GM12891 (cell line): Measurements from ENCODE around the gene KPNA6.

ENCODE experiments used
- DNase-seq: peaks from one replicate; pipeline ENCODE4 v3.0.0; 2011; ENCODE audit warnings: low spot score; ENCODE audit not compliant: insufficient read length
- FAIRE-seq: peaks from 2 replicates; lab custom pipeline; 2011; peaks lifted over from hg19 to GRCh38; lab: Jason Lieb, UNC
- PAX5 ChIP-seq: IDR thresholded peaks from 2 replicates; pipeline ENCODE4 v1.6.1; 2011; ENCODE audit warnings: low read length, moderate library complexity, mild to moderate bottlenecking; ENCODE audit not compliant: insufficient read depth, severe bottlenecking
- POLR2A ChIP-seq: IDR thresholded peaks from 2 replicates; pipeline ENCODE4 v1.6.1; 2011; ENCODE audit warnings: low read depth, low read length, control low read depth
- POLR2AphosphoS5 ChIP-seq: IDR thresholded peaks from 2 replicates; pipeline ENCODE4 v1.6.1; 2011; ENCODE audit warnings: low read depth, low read length, control low read depth
- POU2F2 ChIP-seq: IDR thresholded peaks from 2 replicates; pipeline ENCODE4 v1.6.1; 2011; ENCODE audit warnings: low read depth, mild to moderate bottlenecking, control low read depth, low read length, moderate library complexity
- SPI1 ChIP-seq: IDR thresholded peaks from 2 replicates; pipeline ENCODE4 v1.6.1; 2011; ENCODE audit warnings: low read depth, low read length, control low read depth
- TAF1 ChIP-seq: IDR thresholded peaks from 2 replicates; pipeline ENCODE4 v1.6.1; 2011; ENCODE audit warnings: low read depth, low read length, control low read depth

Gene KPNA6

DNA sequence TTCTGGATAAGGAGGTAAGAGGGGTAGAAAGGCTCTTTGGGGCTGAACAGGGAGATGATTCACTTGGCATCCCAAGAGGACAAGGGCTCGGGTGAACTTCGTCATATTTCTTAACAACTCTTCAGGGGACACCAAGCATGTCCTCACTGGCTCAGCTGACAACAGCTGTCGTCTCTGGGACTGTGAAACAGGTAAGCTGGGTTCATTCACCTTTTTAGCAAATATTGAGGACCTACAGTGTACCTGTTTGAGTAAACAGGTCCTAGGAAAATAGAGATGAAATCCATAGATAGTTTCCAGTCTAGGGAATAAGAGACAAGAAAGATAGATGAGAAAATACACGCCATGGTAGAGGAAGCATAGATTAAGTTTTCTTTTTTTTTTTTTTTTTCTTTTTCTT is 116.4 kb downstream of the KPNA6 start:
- DNase-seq, result no peak
- FAIRE-seq, result no peak
- TF ChIP-seq TAF1 (no peak), POLR2A (no peak), PAX5 (no peak), SPI1 (no peak), POLR2AphosphoS5 (no peak), POU2F2 (no peak)
